ENCODE results near the gene RCSD1.

DNA sequence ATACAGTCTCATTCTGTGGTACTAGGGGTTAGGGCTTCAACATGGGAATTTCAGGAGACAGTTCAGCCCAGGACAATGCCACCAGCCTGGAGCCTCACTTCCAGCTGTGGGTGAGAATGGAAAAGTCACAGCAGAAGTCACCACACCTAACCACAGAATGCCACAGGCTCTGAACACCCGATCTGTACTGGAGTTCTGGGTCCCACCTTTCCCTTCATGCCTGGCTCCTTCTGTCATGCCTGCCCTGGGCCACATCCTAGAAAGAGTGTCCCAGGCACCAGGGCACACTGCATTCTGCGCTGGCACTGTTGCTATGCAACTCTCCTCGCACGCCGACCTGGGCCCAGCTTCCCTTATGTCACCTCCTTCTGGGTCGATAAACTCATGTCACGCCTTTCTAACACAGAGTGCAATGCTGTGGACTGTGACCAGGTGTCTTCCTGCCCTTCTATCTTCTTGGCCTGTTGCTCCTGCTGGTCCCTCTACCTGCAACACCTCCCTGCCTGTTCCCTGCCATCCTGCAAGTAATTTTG lies 21.2 kb downstream of the RCSD1 start:
- TF ChIP-seq POLR2A (IDR thresholded peaks at IDR 0.05) (no peak), CTCF (IDR thresholded peaks at IDR 0.05) (no peak)

All from thyroid gland (tissue), 4 donors.